CD4-positive, alpha-beta T cell treated with Interleukin-12 subunit alpha and Interleukin-12 subunit beta, for 1 hour (primary cell): ENCODE results near the gene CDK15.
"Not testable (repeated sequence)": the region's sequence is repeated elsewhere in the genome, so short reads cannot be mapped to it uniquely, and the experiment has no call there.

Experiments used
- DNase-seq: peaks from one replicate; pipeline ENCODE4 v3.0.0-alpha.2; 2020

The CDK15 gene

DNA sequence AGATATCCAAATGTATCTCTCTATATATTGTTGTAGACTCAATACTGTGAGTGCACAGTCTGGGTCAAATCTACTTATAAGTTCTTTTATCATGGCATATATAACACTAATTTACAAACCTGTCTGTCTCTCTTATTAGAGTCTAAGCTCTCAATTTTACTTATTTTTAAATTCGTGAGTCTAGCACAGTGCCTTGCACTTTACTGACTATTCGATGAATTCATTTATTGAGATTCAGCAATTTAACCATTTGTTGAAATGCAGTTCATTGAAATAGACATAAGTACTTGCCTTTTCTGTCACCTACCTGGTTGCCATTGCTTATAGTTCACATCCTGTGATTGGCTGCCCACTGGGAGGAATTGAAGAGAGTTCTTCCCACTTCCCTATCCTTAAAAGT, 15.3 kb upstream of the CDK15 start:
- no peak for DNase-seq

DNA sequence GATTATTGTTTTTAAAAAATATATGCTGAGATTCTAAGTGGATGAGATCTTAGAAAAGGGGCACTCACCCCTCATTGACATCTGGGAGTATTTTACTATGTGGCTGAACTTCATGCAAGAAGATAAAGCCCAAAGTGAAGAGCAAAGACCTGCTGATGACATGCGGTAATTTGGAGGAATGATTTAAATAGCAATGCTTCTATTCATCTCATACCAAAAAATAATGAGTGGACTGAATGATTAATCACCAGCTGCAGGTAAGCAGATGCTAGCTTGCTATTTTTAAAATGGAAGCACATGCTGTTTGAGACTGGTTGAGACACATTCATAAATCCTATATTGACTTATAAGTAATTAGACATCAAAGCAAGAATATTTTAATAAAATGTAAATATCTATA, 12.7 kb upstream of the CDK15 start:
- DNase-seq = no peak

DNA sequence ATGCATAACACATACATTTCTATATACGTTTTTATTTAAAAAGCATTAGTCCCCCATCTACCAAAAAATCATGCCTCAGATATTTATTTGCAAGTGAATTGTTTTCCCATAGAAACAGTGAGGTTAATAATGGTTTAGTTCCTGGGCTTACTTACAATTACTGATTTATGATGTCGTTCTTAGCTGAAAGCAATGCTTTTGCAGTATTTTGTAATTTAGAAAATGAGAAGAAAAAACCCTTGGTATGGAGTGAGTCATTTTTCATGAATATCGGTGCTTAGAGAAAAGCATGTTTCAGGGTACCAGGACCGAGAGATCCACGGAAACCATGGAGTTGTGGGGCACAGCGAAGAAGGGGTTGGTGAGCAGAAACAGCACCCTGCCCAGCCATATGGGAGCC, 12.0 kb upstream of the CDK15 start:
- no peak for DNase-seq

DNA sequence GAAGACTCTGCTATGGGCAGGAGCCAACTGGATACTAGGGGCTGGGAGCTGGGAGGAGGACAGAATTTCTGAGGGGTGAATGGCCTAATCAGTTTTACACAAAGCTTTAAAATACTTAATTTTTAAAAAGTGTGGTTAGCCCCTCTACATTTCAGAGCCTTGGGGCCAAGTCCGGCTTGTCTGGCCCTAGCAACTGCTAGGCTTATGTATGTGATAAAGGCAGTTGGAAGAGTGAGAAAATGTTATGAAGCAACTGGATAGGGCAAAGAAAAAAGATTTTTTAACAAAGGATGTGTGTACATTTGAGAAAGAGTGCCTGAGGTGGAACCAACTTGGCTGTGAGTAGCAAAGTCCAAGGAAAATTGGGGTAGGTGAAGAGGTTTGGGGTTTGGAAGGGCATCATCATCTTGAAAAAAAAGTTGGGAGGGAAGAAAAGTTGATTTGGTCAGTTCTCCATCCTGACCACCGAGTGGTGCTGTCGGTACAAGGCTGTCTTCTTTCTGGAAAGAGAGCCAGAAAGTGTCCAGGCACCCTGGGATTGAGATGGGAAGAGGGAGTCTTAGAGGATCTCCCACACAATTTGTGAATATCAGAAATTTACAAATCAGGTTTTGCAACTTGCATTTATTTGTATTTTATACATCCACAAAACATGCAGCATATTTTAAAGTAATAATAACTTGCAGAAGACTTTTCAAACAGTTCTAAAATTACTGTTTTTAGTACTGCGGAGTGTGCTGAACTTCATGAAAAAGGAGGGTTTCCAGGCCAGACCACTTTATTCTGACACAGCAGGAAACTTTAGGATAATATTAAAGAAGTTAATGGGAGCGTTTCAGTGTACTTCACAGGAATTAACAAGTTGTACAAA, 10.5 kb upstream of the CDK15 start:
- no peak for DNase-seq

DNA sequence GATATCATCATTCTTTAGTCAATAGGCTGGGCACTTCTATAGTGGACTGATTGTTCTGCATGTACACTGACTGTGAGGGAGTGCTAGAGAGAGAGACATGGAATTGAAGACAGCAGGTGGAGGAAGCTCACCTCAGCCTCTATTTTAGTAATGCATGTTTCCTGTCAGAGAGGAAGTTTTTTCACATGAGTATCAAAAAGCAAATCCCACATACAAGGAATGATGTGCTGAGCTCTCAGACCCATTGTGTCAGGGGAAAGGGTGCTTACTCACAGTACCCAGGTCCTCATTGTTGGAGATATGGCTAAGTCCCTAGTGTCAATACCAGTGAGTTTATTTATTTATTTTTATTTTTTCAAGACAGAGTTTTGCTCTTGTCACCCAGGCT, 9.9 kb upstream of the CDK15 start:
- DNase-seq = no peak

DNA sequence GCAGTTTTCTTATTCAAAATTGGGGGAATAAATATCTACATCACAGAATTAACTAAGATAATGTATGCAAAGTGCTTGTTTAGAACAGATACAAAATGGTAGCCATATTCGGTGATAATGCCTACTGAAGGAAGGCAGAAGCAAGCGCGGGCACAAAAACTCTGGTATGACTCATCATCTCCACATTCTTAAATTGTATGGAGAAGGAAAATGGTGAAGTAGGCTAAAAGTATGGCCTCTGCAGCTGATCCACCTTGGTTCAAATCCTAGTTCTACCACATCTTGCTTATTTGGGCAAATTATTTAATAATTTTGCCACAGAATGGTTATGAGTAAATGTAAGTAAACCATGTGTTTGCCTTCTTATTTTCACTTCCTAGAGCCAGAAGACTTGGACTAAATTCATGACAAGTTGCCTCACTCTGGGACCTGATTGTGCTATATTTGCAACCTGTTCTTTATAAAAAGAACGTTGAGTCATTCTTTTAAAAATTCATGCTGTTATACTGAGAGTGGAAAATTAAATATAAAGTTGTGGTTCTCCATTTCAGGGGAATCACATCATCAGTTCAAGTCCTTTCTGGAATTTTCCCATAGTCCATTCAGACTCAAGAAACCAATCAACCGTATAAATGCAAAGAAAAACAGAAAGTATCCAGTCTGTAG, 9.0 kb upstream of the CDK15 start:
- DNase-seq = no peak

DNA sequence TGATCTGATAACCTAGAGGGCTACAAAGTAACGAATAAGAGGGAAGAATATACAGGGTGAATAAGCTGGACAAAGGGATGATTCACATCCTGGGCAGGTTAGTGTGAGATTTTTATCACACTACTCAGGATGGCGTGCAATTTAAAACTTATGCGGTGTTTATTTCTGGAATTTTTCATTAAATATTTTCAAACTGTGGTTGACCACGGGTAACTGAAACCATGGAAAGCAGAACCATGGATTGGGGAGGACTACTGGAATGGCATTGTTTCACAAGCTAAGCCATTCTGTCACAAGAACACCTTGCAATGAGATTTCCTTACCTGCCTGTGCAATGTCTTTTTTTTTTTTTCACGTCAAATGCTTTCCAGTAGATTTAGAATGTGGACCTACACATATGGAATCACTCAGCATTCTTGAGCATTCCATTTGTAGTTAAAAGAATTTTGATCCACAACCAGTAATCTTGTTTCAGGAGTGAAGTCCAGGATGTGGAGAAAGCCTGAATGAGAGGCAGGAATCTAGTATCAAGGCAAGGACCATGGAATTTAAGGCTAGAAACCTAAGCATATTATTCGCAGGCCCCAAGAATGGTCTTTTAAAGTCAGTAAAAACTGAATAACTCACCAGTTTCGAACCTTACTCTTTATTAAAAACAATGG, 8.0 kb upstream of the CDK15 start:
- no peak for DNase-seq

DNA sequence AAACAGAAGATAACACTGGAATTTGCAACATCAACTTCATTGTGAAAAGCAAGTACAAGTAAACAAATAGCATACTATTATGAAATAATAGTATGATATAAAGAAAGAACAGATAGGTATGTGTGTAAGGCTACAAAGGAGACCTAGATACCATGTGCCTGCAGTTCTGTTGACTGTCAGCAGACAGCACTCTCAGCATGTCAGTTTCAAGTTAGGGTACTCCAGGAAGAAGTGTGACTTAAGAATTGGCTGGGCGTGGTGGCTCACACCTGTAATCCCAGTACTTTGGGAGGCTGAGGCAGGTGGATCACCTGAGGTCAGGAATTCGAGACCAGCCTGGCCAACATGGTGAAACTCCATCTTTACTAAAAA, 7.4 kb upstream of the CDK15 start:
- DNase-seq = not testable (repeated sequence)

DNA sequence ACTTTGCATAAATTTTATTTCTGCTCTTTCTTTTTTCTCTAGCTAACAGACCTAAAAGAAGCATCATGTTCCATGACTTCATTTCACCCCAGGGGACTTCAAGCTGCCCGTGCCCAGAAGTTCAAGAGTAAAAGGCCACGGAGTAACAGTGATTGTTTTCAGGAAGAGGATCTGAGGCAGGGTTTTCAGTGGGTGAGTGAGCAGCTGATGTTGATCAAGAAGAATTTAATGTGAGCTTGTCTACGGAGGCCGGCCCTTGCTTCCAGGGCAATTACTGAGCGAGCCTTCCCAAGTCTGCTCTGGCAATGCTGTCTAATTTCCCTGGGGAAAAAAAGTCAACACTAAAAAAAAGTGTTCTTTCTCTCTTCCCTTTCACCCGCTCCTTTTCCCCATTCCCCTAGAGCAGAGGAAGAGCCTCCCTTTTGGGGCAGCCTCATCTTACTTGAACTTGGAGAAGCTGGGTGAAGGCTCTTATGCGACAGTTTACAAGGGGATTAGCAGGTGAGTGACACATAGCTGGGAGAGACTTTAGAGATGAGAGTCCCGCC, 1.2 kb downstream of the CDK15 start:
- DNase-seq = no peak

DNA sequence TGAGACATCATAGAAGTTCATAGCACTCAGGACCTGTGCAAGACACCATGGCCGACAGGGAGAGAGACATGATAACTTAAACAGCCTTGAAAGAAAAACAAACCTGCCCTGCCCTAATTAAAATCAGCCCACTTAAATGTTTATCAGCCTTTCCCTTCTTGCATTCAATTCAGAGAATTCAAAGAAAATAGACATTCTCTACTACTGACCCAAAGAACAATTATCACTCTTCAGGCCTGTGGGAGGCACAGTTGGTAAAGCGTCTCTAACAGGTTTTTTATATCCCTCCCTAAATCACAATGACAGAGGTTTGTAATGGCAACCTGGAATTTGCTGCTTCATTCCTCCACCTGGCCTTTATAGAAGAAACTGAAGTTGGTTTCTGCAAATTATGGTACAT, 1.7 kb downstream of the CDK15 start:
- DNase-seq = no peak

DNA sequence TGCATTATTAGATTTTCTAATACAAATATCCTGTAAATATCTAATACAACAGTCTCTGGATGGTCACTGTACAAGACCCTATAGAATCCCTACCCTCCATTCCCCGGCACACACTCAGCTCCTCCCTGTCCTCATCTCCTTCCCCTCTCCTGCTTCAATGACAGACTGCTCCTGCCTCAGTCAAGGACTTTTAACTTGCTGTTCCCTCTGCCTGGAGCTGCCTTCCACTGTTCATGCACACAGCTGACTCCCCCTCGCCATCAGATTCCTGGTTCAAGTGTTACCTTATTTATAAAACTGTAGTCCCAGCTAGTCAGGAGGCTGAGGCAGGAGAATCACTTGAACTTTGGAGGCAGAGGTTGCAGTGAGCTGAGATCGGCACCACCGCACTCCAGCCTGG, 3.3 kb downstream of the CDK15 start:
- no peak for DNase-seq

DNA sequence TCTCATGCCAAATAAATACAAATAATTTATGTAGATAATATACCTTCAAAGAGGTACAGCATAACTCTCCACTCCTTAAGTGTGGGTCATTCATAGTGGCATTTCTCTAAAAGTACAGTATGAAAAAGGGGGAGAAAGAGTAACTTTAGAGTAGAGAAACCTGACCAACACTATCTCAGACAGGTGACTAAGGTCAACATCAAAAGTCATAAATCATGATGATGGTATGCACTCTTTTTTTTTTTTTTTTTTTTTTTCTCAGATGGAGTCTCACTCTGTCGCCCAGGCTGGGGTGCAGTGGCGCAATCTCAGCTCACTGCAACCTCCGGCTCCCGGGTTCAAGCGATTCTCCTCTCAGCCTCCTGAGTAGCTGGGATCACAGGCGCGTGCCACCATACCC, 4.3 kb downstream of the CDK15 start:
- DNase-seq = not testable (repeated sequence)

DNA sequence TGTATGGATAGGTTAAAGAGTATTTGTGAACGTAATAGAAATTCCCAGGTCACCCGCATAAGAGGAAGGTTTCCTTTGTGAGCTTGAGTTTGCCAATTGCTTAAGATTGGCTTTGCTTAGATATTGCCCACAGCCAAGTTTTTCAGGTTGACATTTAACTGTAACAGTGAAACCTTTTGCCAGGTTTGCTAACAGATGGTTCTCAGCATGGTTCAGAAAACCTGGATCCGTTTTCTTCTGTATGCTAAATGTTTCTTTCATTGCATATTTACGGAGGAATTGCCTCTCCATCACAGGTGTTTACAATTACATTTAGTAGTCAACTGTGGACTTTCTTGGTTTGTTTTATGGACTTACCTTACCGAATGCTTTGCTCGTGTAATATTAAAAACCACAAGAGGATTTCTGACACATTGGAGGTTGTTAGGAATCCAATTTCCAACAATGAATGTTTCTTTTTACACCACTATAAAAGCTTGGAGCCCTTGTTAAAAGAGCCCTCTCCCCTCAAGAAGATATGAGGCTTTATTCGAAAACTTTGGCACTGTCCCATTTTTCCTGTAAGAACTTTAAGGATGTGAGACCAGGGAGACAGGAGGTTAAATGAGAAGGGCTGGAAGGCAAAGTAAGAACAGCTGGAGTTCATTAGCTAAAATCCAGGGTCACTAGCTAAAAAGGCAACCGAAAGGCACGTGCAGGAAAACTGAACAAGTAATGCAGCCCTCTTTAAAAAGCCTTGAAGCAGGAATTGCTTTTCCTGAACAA, 7.8 kb downstream of the CDK15 start:
- DNase-seq = no peak

DNA sequence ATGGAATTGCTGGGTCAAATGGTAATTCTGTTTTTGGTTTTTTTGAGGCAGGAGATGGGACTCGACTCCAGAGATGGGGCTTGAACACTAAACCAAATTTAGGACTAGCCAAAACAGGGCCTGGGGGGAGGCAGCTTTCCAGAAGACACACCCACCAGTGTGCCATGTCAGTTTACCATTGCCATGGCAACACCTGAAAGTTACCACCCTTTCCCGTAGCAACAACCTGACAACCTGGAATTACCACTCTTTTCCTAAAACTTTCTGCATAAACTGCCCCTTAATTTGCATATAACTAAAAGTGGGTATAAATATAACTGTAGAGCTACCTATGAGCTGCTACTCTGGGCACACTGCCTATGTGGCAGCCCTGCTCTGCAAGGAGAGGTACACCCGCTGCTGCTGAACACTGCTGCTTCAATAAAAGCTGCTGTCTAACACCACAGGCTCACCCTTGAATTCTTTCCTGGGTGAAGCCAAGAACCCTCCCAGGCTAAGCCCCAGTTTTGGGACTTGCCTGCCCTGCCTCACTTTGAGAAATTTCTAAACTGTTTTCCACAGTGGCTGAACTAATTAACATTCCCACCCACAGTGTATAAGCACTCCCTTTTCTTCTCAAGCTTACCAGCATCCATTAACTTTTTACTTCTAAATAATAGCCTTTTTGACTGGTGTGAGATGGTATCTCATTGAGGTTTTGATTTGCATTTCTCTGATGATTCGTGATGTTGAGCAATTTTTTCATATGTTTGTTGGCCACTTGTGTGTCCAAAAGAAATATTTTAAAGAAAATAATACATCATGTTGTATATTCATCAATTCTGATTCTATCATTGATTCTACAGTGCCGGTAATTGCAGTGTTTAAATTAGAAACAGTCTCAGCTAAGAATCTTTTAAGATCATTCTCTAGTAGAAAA, 10.6 kb downstream of the CDK15 start:
- DNase-seq = no peak

DNA sequence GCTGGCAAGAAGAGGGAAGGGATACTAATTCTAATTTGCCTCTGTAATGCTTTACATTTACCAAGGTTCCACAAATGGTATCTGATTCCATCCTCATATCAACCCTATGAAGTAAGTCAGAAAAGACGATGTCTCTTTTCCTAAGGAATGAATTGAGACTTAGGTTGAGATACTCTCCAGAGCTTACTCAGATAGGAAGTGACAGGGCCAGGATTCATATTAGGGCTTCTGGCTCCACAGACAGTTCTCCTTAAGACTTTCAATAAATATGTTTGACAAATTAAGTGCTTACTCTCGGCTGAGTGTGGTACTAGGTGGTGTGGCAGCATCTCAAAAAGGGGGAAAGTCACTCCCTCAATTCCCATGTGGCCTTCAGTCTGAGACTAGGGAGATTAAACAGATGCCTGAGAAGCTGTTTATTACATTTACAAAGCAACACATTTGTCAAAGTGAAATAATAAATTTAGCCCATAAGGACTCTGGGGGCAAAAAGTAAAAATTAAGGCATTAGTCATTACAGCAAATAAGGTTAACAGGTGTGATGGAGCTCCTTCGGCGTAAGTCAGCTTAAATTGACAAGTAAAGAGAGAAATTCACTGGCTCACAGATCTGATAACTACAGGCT, 14.2 kb downstream of the CDK15 start:
- no peak for DNase-seq

DNA sequence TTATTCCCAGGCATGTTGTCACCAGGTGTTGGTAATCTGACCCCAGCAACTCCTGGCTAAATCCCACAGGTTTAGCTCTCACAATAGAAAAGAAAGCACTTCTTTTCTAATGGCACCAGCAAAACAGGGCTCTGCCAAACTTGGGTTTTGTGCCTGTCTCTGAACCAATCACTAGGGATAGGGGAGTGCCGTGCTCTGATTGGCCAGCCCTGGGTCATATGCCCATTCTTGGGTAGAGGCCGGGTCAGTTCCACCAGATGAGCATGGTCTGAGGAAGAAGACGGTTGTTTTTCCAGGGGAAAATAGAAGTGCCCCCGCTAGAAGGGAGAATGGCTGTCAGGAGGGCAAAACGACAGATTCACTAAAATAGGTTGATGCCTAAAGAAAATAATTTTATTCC, 14.7 kb downstream of the CDK15 start:
- DNase-seq = no peak

DNA sequence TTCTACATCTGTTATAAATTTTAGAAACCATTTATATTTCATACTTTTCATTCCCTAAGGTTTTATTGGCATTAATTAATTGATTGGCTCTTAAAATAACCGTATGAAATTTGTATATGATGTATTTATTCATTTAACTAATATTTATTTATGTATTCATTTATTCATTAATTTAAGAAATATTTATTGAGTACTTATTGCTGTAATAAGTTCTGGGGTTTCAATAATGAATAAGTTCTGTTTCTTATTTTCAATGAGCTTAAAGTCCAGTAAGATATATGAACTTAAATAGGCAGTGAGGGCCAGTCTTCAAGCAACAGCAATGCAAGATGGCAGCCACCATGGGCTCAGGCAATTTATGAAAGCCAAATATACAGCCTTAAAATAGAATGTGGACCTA, 17.9 kb downstream of the CDK15 start:
- DNase-seq = no peak

DNA sequence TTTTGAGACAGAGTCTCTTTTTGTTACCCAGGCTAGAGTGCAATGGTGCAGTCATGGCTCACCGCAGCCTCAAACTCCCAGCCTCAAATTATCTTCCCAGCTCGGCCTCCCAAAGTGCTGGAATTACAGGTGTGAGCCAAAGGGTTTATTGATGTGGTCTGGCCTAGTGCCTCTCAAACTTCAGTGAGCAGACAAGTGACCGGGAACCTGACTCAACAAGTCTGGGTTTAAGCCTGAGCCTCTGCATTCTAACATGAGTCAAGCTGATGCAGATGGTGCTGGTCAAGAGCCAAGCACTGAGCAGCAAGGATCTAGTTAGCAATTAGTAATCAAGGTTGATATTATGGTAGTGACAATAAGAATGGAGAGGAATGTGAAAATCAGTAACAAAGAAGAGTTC, 21.3 kb downstream of the CDK15 start:
- no peak for DNase-seq

DNA sequence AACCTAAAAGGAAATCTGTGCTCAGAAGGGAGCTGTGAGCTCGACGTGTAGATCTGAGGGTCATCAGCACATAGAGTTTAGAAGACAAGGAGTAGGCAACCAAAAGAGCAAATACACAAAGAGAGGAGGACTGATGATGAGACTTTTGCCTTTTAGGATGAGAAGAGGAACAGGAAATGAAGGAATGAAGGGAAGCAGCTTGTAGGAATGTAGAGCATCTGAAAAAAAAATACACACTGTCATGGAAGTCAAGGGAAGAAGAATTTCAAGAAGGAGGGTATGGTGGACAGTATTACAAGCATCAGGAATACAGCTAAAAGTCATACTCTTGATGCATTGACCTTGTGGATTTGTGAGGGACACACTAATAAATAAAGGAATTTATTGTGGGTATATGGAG, 21.9 kb downstream of the CDK15 start:
- DNase-seq = no peak

DNA sequence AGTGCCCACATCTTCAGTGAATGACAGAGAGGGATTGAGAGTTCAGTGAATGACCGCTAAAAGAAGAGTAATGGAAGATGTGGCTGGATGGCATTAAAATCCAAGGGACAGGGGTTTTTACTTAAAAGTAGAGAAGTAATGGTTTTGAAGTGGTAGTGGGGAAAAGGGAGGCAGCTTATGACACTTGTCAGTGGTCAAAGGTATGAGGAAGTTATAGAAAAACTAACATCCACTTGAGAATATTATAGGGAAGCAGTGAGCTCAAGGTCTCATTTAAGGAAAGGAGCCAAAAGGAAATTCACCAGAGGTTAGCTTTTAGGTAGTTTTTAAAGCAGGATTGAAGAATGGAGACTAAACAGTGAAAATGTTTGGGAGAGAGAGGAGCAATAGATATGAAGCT, 24.3 kb downstream of the CDK15 start:
- no peak for DNase-seq

DNA sequence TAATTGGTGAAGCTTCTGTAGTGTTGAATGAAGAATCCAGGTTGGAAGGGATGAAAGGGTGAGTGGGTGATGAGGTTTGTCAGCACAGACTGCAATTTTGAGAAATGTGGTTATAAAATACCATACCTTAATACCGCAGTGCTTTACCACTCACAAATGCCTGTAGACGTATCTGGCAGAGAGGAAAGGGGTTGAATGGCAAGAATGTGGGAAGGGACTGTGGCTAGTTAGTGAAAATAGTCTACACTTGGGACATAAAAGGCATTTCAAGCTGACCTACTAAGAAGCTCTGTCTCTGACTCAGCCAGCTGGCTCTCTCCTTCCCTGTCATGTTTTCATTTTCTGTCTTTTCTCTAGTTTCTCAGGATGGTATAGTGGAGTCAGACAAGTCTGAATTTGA, 25.1 kb downstream of the CDK15 start:
- no peak for DNase-seq

DNA sequence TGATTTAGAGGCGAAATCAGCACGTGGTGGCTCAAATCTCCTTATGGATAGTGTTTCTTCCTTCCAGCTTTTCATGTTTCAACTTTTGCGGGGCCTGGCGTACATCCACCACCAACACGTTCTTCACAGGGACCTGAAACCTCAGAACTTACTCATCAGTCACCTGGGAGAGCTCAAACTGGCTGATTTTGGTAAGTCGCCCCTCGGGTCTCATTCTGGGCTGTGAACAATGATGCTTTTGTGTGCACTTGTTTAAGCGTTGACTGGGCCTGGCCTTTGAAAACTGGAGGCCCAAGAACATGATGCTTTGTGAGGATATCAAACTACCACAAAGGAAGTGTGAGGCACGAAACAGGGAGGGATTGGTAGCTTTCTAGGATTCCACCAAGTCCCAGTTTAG, 27.4 kb downstream of the CDK15 start:
- no peak for DNase-seq
